ENCODE results near the gene CDK14. TPM values are rescaled to one million over a fixed set of nuclear protein-coding genes. Genes with fewer than 3 reads are reported as not detected.

The CDK14 gene
- total RNA-seq, 4 donors from 2014 or later: 0.38 to 3.6 (median 1.3) TPM

- intact Hi-C loops (cut with DNase I): loop anchor here (10.0 kb wide), 1 partner anchor 166 kb away; no protein-coding TSS in a partner anchor
- Histone ChIP-seq H3K4me1 (peaks cover 0 to 16% (median 5%) of the 10 kb centered on the region in 3 donors), H3K9me3 (no peaks in the 10 kb centered on the region), H3K27ac (no peak overlapping the region), H3K4me3 (no peak overlapping the region), H3K27me3 (no peaks in the 10 kb centered on the region), H3K36me3 (no peaks in the 10 kb centered on the region)
- WGBS, 2 donors: 45 to 57% methylated on average over 2 of the region's 2 CpGs
- TF ChIP-seq POLR2A (IDR thresholded peaks at IDR 0.05): no peak
- TF ChIP-seq CTCF (IDR thresholded peaks at IDR 0.05): no peak
- no peak for DNase-seq
Observed at GRCh38 chr7:90621125-90621746, 25.1 kb downstream of the CDK14 start.

- TF ChIP-seq POLR2A (IDR thresholded peaks at IDR 0.05) (no peak), CTCF (IDR thresholded peaks at IDR 0.05) (no peak)
- WGBS, 2 donors: 73% methylated on average over 4 of the region's 4 CpGs
- no peak overlapping the region for H3K4me3 ChIP-seq
- no peaks in the 10 kb centered on the region for H3K9me3 ChIP-seq
- DNase-seq: no peak
- H3K4me1 ChIP-seq: peaks cover 0 to 16% (median 5%) of the 10 kb centered on the region in 3 donors
- no peak overlapping the region for H3K27ac ChIP-seq
- intact Hi-C loops (cut with DNase I): loop anchor here (10.0 kb wide), 1 partner anchor 167 kb away; no protein-coding TSS in a partner anchor
- no peaks in the 10 kb centered on the region for H3K27me3 ChIP-seq
- H3K36me3 ChIP-seq: no peaks in the 10 kb centered on the region
Observed at GRCh38 chr7:90621747-90622140, 25.6 kb downstream of the CDK14 start.

GRCh38 chr7:90622670-90623069, 26.5 kb downstream of the CDK14 start:
- H3K9me3 ChIP-seq: no peaks in the 10 kb centered on the region
- intact Hi-C loops (cut with DNase I): loop anchor here (10.0 kb wide), 1 partner anchor 168 kb away; no protein-coding TSS in a partner anchor
- peaks cover 0 to 16% (median 5%) of the 10 kb centered on the region in 3 donors for H3K4me1 ChIP-seq
- H3K27ac ChIP-seq: no peak overlapping the region
- 70 to 86% methylated on average over 2 of the region's 2 CpGs for WGBS, 2 donors
- H3K36me3 ChIP-seq: no peaks in the 10 kb centered on the region
- no peak for DNase-seq
- no peak overlapping the region for H3K4me3 ChIP-seq
- H3K27me3 ChIP-seq: no peaks in the 10 kb centered on the region
- no peak for TF ChIP-seq POLR2A (IDR thresholded peaks at IDR 0.05)
- no peak for TF ChIP-seq CTCF (IDR thresholded peaks at IDR 0.05)

GRCh38 chr7:90624225-90624911, 28.2 kb downstream of the CDK14 start:
- no peaks in the 10 kb centered on the region for H3K27me3 ChIP-seq
- intact Hi-C loops (cut with DNase I): loop anchor here (10.0 kb wide), 1 partner anchor 170 kb away; no protein-coding TSS in a partner anchor
- TF ChIP-seq CTCF (IDR thresholded peaks at IDR 0.05): no peak
- H3K4me1 ChIP-seq: peaks cover 0 to 16% (median 5%) of the 10 kb centered on the region in 3 donors
- no peak overlapping the region for H3K4me3 ChIP-seq
- DNase-seq: no peak
- 51 to 58% methylated on average over 5 of the region's 5 CpGs for WGBS, 2 donors
- peak overlapping the region in 1 of 4 donors; percentile 6 for H3K27ac ChIP-seq
- no peaks in the 10 kb centered on the region for H3K9me3 ChIP-seq
- H3K36me3 ChIP-seq: no peaks in the 10 kb centered on the region

GRCh38 chr7:90625051-90625450, 28.9 kb downstream of the CDK14 start:
- intact Hi-C loops (cut with DNase I): loop anchor here (10.0 kb wide), 1 partner anchor 170 kb away; no protein-coding TSS in a partner anchor
- H3K4me3 ChIP-seq: no peak overlapping the region
- TF ChIP-seq POLR2A (IDR thresholded peaks at IDR 0.05): no peak
- no peaks in the 10 kb centered on the region for H3K9me3 ChIP-seq
- H3K36me3 ChIP-seq: no peaks in the 10 kb centered on the region
- H3K27me3 ChIP-seq: no peaks in the 10 kb centered on the region
- WGBS, 2 donors: 66 to 73% methylated on average over 5 of the region's 5 CpGs
- peaks cover 0 to 16% (median 5%) of the 10 kb centered on the region in 3 donors for H3K4me1 ChIP-seq
- no peak for DNase-seq
- no peak overlapping the region for H3K27ac ChIP-seq

Measured in esophagus squamous epithelium (tissue), 5 donors.